GM18520 (cell line): ENCODE data around the gene MYADML2.

Experiments
- ATAC-seq: cut with Tn5 transposase; IDR thresholded peaks from one replicate; pipeline ENCODE4 v1.9.1; 2021; ENCODE audit not compliant: unreplicated experiment

Gene MYADML2

DNA sequence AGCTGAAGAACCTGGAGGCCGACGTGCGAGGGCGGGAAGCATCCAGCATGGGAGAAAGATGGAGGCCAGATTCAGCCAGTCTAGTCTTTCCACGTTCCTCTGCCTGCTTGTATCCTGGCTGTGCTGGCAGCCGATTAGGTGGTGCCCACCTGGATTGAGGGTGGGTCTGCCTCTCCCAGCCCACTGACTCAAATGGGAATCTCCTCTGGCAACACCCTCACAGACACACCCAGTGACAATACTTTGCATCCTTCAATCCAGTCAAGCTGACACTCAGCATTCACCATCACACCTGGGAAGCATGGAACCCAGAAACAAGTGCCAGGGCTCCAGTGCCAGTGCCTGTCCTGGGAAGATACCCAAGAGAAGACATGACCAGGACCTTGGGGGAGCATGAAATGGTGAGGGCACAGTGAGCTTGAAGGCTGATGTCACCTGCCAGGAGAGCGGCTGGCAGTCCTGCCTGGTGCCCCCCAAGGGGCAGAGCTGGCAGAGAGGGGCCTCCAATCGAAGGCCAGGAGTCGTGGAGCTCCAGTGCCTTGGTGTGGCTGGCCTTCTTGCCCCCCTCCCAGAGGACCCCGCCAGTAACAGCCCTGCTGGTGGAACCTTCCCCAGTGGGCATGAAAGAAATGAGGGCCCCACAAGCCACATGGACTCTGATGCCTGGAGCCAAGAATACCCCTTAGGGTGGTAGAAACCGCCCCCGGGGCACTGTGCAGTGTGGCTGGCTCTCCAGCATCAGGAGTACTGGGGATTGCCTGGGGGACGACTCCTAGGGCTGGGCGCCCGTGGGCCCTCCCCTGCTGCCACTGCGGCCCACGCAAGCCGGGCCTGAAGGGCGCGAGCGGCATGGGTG is 45.6 kb downstream of the MYADML2 start:
- ATAC-seq = no peak

DNA sequence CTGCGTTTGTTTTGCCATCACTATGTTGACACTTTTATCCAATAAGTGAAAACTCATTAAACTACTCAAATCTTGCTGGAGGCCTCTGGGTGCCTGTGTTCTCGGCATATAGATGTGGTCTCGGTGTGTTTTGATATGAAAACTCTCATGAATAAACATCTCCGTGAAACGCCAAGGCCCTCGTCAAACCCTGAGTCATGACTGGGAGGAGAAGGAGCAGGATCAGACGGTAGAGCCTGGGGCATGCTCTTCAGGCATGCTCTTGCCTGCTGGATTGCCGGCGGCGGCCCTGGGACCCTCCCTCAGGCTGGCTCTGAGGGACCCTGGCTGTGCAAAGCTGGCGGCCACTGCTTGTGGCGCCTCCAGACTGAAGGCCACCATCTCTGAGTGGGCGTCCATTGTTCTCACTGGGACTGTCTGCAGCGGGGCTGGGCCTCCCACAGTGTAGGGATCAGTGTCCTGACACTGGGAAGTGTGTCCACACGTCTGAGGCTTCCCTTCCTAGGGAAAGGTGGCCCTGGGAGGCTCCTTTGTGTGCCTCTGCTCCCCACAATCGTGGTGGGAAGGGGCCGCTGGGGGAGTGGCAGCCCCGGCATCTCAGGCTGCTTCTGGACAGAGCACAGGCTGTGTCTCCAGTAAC is 46.7 kb downstream of the MYADML2 start:
- no peak for ATAC-seq

DNA sequence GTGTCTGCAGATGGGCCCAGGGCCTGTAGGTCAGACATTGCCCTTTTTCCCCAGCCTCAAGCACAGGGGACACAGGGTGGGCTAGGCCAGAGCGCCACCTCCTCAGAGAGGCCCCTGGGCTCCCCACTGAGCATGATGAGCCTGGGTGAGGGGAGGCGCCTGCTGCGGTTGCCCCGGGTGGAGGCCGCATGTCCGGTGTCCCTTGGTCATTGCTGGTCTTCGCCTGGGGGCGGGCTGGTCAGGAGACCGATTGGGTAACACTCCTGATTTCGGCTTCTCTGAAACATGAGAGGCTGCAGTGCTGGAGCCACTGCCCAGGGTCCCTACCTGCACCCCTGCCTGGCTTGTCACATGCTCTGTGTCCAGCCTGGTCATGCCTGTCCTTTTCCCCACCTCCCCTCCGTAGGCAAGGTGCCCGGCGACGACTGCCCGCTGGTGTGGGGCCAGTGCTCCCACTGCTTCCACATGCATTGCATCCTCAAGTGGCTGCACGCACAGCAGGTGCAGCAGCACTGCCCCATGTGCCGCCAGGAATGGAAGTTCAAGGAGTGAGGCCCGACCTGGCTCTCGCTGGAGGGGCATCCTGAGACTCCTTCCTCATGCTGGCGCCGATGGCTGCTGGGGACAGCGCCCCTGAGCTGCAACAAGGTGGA is 47.4 kb downstream of the MYADML2 start:
- ATAC-seq = no peak

DNA sequence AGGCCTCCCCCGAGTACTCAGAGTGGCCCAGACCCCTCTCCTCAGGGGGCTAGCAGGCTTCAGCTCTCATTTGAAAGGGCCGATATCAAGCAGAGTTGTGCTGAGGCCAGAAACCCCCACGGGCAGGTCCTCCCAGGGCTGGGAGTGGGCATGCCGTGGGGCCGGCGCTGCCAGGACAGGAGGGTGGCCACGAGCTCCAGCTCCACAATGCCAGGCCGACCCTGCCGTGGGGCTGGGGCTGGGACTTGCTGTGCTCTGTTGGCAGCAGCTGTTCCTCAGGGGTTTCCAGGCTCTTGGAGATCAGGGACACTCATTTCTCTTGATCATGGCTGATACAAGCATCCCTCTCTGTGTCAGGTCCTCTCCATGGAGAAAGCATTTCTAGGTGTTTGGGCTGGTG is 48.1 kb downstream of the MYADML2 start:
- no peak for ATAC-seq

DNA sequence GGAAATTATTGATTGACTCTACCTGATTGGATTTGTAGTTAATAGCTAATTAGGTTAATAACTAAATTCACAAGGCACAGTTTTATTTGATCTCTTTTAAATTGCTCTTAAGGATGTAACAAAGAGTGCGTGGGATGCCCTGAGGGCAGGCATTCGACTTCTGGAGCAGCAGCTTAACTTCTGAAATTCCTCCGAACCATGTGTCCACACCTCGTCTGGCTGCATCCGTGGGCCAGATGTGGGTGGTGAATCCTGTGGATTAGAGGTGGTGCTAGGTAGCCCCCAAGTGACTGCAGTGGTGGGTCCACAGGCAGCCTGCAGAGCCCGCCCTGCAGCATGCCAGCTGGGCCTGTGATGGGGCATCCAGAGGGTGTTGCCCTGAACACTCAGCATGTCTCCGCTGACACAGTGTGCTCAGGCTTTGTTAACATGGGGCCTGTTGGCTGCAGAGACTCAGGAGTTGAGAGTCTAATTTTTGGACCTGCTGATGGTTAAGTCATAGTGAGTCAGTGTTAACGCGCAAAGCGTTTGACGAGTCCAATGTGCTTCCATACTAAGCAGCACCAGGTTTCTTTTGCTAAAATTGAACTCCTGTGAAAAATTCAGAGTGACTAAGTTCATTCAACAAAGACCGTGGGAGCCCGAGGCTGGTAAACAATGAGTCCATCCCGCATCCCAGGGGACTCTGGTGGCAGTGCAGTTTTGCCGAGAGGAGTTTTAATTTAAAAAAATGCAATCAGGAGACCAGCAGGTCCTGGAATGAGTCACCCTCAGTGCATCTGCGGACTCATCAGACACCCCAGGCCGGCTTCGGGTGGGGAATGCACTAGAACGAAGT is 48.8 kb downstream of the MYADML2 start:
- ATAC-seq = no peak

DNA sequence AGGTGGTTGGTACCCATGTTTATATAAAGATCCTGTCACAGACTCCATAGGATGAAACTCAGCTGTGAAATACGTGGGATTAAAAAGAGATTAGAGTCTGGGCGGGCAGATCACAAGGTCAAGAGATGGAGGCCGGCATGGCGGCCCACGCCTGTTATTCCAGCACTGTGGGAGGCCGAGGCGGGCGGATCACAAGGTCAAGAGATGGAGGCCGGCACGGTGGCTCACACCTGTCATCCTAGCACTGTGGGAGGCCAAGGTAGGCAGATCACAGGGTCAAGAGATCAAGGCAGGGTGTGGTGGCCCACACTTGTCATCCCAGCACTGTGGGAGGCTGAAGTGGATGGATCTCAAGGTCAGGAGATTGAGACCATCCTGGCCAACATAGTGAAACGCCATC is 51.6 kb downstream of the MYADML2 start:
- no peak for ATAC-seq

DNA sequence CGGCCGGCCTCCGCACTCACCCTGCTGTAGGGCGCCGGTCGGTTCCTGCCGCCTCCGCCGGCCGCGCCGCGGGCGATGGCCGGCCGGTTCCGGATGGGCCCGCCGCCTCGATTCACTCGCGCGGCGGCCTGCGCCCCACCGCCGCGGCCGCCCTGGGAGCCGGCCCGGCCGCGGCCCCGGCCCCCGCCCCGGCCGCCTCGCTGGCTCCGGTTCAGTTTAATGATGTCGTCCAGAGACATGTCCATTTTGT is 55.8 kb downstream of the MYADML2 start:
- ATAC-seq = peak; percentile 21

DNA sequence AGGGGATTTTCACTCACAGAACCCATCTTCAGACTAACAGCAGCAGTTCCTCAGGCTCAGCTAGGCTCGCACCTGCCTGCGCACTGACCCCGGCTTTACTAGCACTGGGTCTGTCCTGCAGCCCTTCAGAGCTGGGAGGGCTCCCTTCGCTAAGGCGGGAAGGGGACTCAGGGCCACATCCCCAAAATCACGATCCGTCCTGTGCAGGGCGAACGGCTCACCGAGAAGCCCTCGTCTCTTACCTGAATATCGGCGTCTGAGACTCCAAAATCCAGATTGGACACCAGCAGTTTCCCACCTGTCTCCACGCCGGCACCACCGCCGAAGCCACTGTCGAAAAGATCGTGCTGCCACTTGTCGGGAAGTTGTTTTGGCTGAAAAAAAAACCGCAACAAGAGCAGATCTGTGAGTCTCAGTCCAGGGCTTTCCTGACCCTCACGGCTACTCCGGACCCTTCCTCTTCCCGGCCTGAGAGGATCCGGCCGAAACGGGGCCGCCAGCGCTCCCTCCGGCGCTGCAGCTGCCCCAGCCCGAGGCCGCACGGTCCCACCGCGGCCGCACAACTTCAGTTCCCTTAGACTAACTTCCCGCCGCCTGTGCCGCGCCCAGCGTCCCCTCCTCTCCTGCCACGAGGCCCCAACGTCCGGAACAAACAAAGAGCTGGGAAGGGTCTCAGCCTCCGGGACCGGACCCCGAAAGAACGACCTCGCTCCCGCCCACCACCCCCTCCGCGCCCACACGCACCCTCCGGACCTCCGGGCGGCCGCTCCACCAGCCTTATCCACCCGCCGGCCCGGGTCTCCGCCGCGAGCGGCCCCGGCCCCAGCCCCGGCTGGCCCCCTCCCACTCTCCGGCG is 56.4 kb downstream of the MYADML2 start:
- ATAC-seq = no peak
